HG03565 (cell line): ENCODE data around the gene MMD2.
"Not testable (repeated sequence)": the region's sequence is repeated elsewhere in the genome, so short reads cannot be mapped to it uniquely, and the experiment has no call there.

Experiments used
- ATAC-seq: cut with Tn5 transposase; IDR thresholded peaks from one replicate; pipeline ENCODE4 v1.9.1; 2021; ENCODE audit warnings: mild to moderate bottlenecking, moderate library complexity; ENCODE audit not compliant: unreplicated experiment

MMD2 gene

GRCh38 chr7:4958477-4959301 is at the start of gene MMD2:
MMD2 (minus strand) TSS chr7:4959187; CDS start chr7:4959017, 170 bp downstream.
- no peak for ATAC-seq

GRCh38 chr7:5005066-5005465 is 46.1 kb upstream of the MMD2 start:
- ATAC-seq: no peak

- ATAC-seq: no peak
These were observed 42.9 kb upstream of the MMD2 start for GRCh38 chr7:5001911-5002310.

GRCh38 chr7:5001003-5001402 is 42.0 kb upstream of the MMD2 start:
- ATAC-seq: no peak

- no peak for ATAC-seq
These were observed 40.5 kb upstream of the MMD2 start for GRCh38 chr7:4999369-4999950.

GRCh38 chr7:4998910-4999309 is 39.9 kb upstream of the MMD2 start:
- no peak for ATAC-seq

- ATAC-seq: no peak
These were observed 39.3 kb upstream of the MMD2 start for GRCh38 chr7:4998244-4998643.

- ATAC-seq: no peak
These were observed 37.8 kb upstream of the MMD2 start for GRCh38 chr7:4996696-4997222.

GRCh38 chr7:4995429-4995969 is 36.5 kb upstream of the MMD2 start:
- no peak for ATAC-seq

- ATAC-seq: no peak
These were observed 34.5 kb upstream of the MMD2 start for GRCh38 chr7:4993471-4993870.

- ATAC-seq: peak; percentile 82
These were observed 23.8 kb upstream of the MMD2 start for GRCh38 chr7:4982741-4983140.

GRCh38 chr7:4981295-4981890 is 22.4 kb upstream of the MMD2 start:
- ATAC-seq: not testable (repeated sequence)

GRCh38 chr7:4975626-4976025 is 16.6 kb upstream of the MMD2 start:
- not testable (repeated sequence) for ATAC-seq

- ATAC-seq: peak; percentile 94
These were observed 14.8 kb upstream of the MMD2 start for GRCh38 chr7:4973728-4974198.

- not testable (repeated sequence) for ATAC-seq
These were observed 13.5 kb upstream of the MMD2 start for GRCh38 chr7:4972446-4972845.

GRCh38 chr7:4965295-4966022 is 6.5 kb upstream of the MMD2 start:
- ATAC-seq: no peak

GRCh38 chr7:4964506-4964905 is 5.5 kb upstream of the MMD2 start:
- ATAC-seq: no peak

GRCh38 chr7:4962872-4963775 is 4.1 kb upstream of the MMD2 start:
- ATAC-seq: no peak

- ATAC-seq: no peak
These were observed 1.4 kb upstream of the MMD2 start for GRCh38 chr7:4960363-4960762.

GRCh38 chr7:4959893-4960292 is 906 bp upstream of the MMD2 start:
- ATAC-seq: no peak
